Measurements from ENCODE around the gene HELZ2. TPM values are rescaled to one million over a fixed set of nuclear protein-coding genes. Genes with fewer than 3 reads are reported as not detected.

Gene HELZ2
- total and polyA plus RNA-seq, 10 of the 15 experiments (the other 5 are each of a cell fraction or from before 2014, with no cell fraction given): 0.05 to 33.3 (median 6.2) TPM

- H3K4me3 ChIP-seq: peak overlapping the region; percentile 65
- in situ Hi-C loops (cut with MboI): no loop called here
- TF ChIP-seq SPI1 (IDR thresholded peaks at IDR 0.05; ENCODE audit: borderline replicate concordance, insufficient read depth, low read depth, low read length) (no peak), HDAC2 (IDR thresholded peaks at IDR 0.05) (no peak), NFYA (IDR thresholded peaks at IDR 0.05; ENCODE audit: borderline replicate concordance, low read depth, low read length) (no peak), HDGF (IDR thresholded peaks at IDR 0.05) (no peak), SMAD5 (IDR thresholded peaks at IDR 0.05; ENCODE audit: low read depth) (no peak), POLR2A (IDR thresholded peaks at IDR 0.05; ENCODE audit: low read depth, low read length) (0 out of 2 replicates have a peak, but pooled peaks have one; percentile 24), GATAD2B (conservative IDR thresholded peaks at IDR 0.05; ENCODE audit: low read depth) (peak; percentile 19; the same call in 1 of the 2 replicates), LARP7 (IDR thresholded peaks at IDR 0.05) (0 out of 2 replicates have a peak, but pooled peaks have one; percentile 28), E2F4 (IDR thresholded peaks at IDR 0.05; ENCODE audit: low read depth, low read length) (no peak), PKNOX1 (IDR thresholded peaks at IDR 0.05) (no peak), IKZF1 (conservative IDR thresholded peaks at IDR 0.05) (peak; percentile 30; the same call in 1 of the 2 replicates), CBX3 (IDR thresholded peaks at IDR 0.05; ENCODE audit: borderline replicate concordance, low read depth) (no peak), TCF3 (IDR thresholded peaks at IDR 0.05; ENCODE audit: borderline replicate concordance, insufficient read depth, low read depth, low read length) (0 out of 2 replicates have a peak, but pooled peaks have one; percentile 55), MEF2B (IDR thresholded peaks at IDR 0.05; ENCODE audit: partially characterized antibody, poor library complexity, severe bottlenecking) (peak; percentile 85), SMARCA5 (IDR thresholded peaks at IDR 0.05) (no peak), PAX8 (IDR thresholded peaks at IDR 0.05) (no peak), NR2F1 (conservative IDR thresholded peaks at IDR 0.05) (peak; percentile 48; the same call in 1 of the 2 replicates), MTA2 (IDR thresholded peaks at IDR 0.05; ENCODE audit: low read depth) (no peak), SRF (IDR thresholded peaks at IDR 0.05; ENCODE audit: low read depth in 2 of 2, low read length in 2 of 2) (no peak), SMC3 (IDR thresholded peaks at IDR 0.05; ENCODE audit: borderline replicate concordance, low read length) (no peak), ATF7 (IDR thresholded peaks at IDR 0.05; ENCODE audit: low read depth) (peak; percentile 65), YBX1 (IDR thresholded peaks at IDR 0.05) (no peak)
These were observed 19.4 kb downstream of the HELZ2 start for GRCh38 chr20:63554361-63555278.

More at GRCh38 chr20:63554361-63555278, 19.4 kb downstream of the HELZ2 start:
- Histone ChIP-seq H3K79me2 (ENCODE audit: control insufficient read depth, insufficient read depth, low read length) (no peaks in the 10 kb centered on the region), H4K20me1 (ENCODE audit: control insufficient read depth, insufficient read depth) (no peaks in the 10 kb centered on the region; the same call in 1 of the 2 replicates), H3K36me3 (ENCODE audit: control insufficient read depth in 2 of 2, insufficient read depth in 2 of 2, low read length in 1 of 2) (no peaks in the 10 kb centered on the region), H3K9me3 (replicated peaks; ENCODE audit: control insufficient read depth, insufficient read depth, low read length) (no peaks in the 10 kb centered on the region), H3K27ac (ENCODE audit: control insufficient read depth, insufficient read depth) (no peak overlapping the region), H3K4me1 (ENCODE audit: control insufficient read depth, insufficient read depth, low read length) (peaks cover 22% of the 10 kb centered on the region), H2AFZ (ENCODE audit: control insufficient read depth, low read depth, low read length) (no peak overlapping the region), H3K4me2 (ENCODE audit: control insufficient read depth, insufficient read depth) (peak overlapping the region; percentile 90; the same call in 1 of the 2 replicates), H3K9ac (ENCODE audit: control insufficient read depth, insufficient read depth, low read length) (no peak overlapping the region), H3K27me3 (replicated peaks in 1 of 2; ENCODE audit: control insufficient read depth in 2 of 2, insufficient read depth in 2 of 2, low read length in 1 of 2) (no peaks in the 10 kb centered on the region)
- POLR2A ChIA-PET: interaction anchor here (1.1 to 1.7 kb wide), 3 partner anchors 16 to 20 kb away, joined by 3 to 6 read pairs (median 5); partner anchors contain the start of gene HELZ2
- 19% methylated on average over 37 of the region's 38 CpGs for WGBS (ENCODE audit: insufficient coverage, insufficient replicate concordance, low lambda C conversion rate, missing lambda C conversion rate)
- CTCF ChIA-PET: interaction anchor here (0.6 to 2.7 kb wide), 6 partner anchors 8 to 24 kb away, joined by 3 to 9 read pairs (median 4); partner anchors contain the start of gene PTK6
- FAIRE-seq (no peak), ATAC-seq (peak; percentile 51), DNase-seq (ENCODE audit: low read depth, low spot score) (no peak)
- BruUV-seq (replicated peaks): no TSS peak
- intact Hi-C loops (cut with micrococcal nuclease; ENCODE audit: unreplicated experiment): loop anchor here (1.0 kb wide), 1 partner anchor 73 kb away; the partner anchor contains the start of gene GMEB2
- RAD21 ChIA-PET (ENCODE audit: unreplicated experiment): interaction anchor here (1.2 to 2.2 kb wide), 3 partner anchors 16 to 87 kb away, joined by 4 to 17 read pairs (median 8); partner anchors contain the start of genes HELZ2 and PTK6
- SMC1A ChIA-PET (ENCODE audit: uncharacterized antibody, unreplicated experiment): interaction anchor here (1.1 to 1.6 kb wide), 4 partner anchors 9 to 651 kb away, joined by 3 to 5 read pairs (median 4); no protein-coding TSS in a partner anchor

Data from GM12878 (cell line).